BJ (cell line): ENCODE data around the gene CD247. TPM values are rescaled to one million over a fixed set of nuclear protein-coding genes. Genes with fewer than 3 reads are reported as not detected.

ENCODE experiments used
- CTCF ChIA-PET: fragments of 350-600 bp; formaldehyde crosslinking; extraction: SDS; loops from one replicate; lab custom pipeline; 2021; ENCODE audit warnings: antibody characterized with exemption, inconsistent platforms; lab: Yijun Ruan, JAX
- POLR2A ChIA-PET: fragments of 300-600 bp; sonication (Branson Sonifier 250); formaldehyde crosslinking; extraction: SDS; loops from one replicate; lab custom pipeline; 2021; ENCODE audit warnings: antibody characterized with exemption; lab: Charles Lee
- DNase-seq: peaks from one replicate; pipeline ENCODE4 v3.0.0-alpha.2; 2011; ENCODE audit warnings: low read depth
- H3K27me3 ChIP-seq: 2 replicates; pipeline ENCODE4 v1.6.0; 2011; ENCODE audit warnings: low read length; ENCODE audit not compliant: control insufficient read depth, insufficient read depth
- H3K36me3 ChIP-seq: 2 replicates; pipeline ENCODE4 v1.5.1; 2011; ENCODE audit warnings: low read length; ENCODE audit not compliant: control insufficient read depth, insufficient read depth
- H3K4me3 ChIP-seq: 2 replicates; pipeline ENCODE4 v1.5.1; 2011; ENCODE audit warnings: low read depth, mild to moderate bottlenecking, control low read depth, low read length
- polyA plus RNA-seq: library from polyadenylated mRNA; depleted of rRNA; stranded (reverse); fragments of >200 nt; gene quantifications from 2 replicates; pipeline ENCODE4 v1.2.3, GENCODE V29; 2011
- TF ChIP-seq, protein P1 (sequence below): IDR thresholded peaks from 2 replicates; pipeline ENCODE4 v1.5.1; 2011; ENCODE audit warnings: low read depth, mild to moderate bottlenecking, control low read depth, inconsistent platforms, low read length, moderate library complexity; ENCODE audit not compliant: insufficient read depth

Gene CD247
- polyA plus RNA-seq, 1 experiment: not detected

DNA sequence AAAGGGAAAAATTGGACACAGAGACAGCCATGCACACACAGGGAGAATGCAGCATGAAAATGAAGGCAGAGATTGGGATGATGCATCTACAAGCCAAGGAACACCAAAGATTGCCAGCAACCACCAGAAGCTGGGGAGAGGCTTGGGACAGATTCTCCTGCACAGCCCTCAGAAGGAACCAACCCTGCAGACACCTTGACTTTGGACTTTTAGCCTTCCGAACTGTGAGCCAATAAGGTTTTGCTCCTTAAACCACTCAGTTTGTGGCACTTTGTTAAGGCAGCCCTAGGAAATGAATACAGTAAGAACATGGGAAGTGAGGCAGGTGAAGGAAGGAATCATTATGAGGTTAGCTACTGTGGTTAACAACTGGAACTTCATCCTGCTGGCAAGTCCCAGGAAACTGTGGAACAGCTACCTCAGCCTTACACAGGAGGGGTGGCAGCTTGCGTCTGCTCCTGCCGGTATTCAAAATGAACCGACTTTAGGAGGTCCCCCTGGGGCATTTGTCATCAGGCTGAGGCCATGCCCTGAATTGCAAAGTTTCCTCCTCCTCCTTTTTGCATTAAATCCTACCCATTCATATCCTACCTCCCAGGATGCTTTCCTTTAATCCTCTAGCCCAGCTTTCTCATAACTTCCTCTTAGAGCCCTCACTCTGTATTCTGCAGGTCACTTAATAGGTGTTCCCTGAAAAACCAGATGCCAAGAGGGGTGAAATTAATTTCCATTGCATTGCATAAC is 15.4 kb downstream of the CD247 start:
- CTCF ChIA-PET: interaction anchor here (0.8 to 1.4 kb wide), 3 partner anchors 31 to 1303 kb away, joined by 3 read pairs; no protein-coding TSS in a partner anchor
- Histone ChIP-seq H3K4me3 (no peak overlapping the region), H3K36me3 (no peaks in the 10 kb centered on the region), H3K27me3 (peaks cover 7% of the 10 kb centered on the region)
- no peak for DNase-seq
- POLR2A ChIA-PET: no interaction called here
- TF ChIP-seq, protein P1, sequence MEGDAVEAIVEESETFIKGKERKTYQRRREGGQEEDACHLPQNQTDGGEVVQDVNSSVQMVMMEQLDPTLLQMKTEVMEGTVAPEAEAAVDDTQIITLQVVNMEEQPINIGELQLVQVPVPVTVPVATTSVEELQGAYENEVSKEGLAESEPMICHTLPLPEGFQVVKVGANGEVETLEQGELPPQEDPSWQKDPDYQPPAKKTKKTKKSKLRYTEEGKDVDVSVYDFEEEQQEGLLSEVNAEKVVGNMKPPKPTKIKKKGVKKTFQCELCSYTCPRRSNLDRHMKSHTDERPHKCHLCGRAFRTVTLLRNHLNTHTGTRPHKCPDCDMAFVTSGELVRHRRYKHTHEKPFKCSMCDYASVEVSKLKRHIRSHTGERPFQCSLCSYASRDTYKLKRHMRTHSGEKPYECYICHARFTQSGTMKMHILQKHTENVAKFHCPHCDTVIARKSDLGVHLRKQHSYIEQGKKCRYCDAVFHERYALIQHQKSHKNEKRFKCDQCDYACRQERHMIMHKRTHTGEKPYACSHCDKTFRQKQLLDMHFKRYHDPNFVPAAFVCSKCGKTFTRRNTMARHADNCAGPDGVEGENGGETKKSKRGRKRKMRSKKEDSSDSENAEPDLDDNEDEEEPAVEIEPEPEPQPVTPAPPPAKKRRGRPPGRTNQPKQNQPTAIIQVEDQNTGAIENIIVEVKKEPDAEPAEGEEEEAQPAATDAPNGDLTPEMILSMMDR: no peak

DNA sequence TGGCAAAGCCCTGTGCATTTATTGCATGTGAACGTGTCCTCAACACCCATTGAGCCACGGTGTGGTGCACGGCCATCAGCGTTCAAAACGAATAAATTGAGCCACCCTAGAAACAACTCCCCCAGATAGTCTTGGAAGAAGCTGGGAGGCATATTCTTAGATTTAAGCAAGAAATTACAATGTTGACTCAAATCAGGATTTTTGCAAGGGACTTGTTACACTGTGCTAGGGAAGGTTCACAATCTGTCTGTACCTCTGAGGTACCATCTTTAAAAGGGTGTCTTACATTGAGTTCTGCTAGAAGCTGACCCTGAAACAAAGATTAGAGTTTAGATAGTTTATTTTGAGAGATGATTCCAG is 16.2 kb downstream of the CD247 start:
- TF ChIP-seq, protein P1: no peak
- DNase-seq: no peak
- Histone ChIP-seq H3K4me3 (no peak overlapping the region), H3K27me3 (peaks cover 7% of the 10 kb centered on the region), H3K36me3 (no peaks in the 10 kb centered on the region)
- ChIA-PET POLR2A (no interaction called here), CTCF (interaction anchor here (0.8 to 1.4 kb wide), 3 partner anchors 32 to 1302 kb away, joined by 3 read pairs; no protein-coding TSS in a partner anchor)

DNA sequence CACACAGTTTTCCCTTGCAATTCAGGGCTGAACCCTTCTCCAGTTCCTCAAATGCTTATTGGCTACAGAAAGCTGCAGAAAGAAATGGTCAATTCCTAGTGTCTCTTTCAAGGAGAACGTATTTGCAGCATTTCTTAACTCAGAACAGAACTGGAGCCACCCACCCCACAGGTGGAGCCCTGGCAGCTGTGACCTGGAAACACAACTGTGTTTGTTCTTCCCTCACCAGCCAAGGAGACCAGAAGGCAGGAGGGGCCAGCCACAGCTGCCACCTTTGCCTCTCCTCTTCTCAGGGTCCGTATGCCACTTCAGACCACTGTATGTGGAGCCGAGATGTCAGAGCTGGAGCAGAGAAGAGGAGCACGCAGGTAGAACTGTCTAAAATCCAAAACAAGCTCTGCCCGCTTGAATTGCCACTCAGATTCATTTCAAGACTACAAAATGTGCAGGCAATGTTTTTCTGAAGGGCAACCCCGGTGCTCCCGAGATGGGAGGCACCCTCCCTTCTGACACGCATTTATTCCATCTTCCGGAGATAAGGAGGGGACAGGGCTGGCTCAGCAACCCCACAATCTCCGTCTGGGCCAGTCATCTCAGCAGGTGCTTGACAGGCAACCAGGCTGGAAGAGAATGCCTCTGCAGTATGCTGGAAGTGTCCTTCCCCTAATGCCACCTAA is 16.7 kb downstream of the CD247 start:
- ChIA-PET CTCF (interaction anchor here (1.2 to 1.4 kb wide), 2 partner anchors 33 to 39 kb away, joined by 3 read pairs; no protein-coding TSS in a partner anchor), POLR2A (no interaction called here)
- TF ChIP-seq, protein P1: no peak
- Histone ChIP-seq H3K27me3 (peaks cover 7% of the 10 kb centered on the region), H3K36me3 (no peaks in the 10 kb centered on the region), H3K4me3 (no peak overlapping the region)
- DNase-seq: no peak

DNA sequence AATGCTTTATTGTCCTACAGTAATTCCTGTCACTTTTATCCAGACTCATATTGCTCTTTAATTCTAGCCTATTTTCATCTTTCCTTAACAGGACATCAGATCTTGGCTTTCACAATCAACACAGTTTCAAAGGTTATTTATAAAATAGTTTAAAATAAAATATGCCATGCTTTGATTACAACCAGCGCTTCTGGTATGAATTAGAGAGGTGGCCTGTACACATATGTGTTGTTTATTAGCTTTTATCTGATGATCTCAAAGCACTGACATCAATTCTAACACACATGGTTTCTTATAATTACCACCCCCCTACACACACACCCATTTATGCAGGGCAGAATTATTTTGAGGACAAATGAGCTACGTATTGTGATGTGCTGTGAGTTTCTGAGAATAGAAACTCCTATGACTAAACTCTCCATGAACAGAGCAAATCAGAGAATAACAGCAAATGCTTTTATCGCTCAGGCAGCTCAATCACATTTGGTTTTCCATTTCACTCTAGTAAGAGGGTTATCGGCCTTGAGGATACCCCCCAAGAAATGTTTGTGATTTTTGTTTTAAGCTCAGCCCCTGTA is 18.0 kb downstream of the CD247 start:
- Histone ChIP-seq H3K4me3 (no peak overlapping the region), H3K27me3 (peaks cover 7% of the 10 kb centered on the region), H3K36me3 (no peaks in the 10 kb centered on the region)
- CTCF ChIA-PET: no interaction called here
- DNase-seq: no peak
- POLR2A ChIA-PET: no interaction called here
- TF ChIP-seq, protein P1: no peak

DNA sequence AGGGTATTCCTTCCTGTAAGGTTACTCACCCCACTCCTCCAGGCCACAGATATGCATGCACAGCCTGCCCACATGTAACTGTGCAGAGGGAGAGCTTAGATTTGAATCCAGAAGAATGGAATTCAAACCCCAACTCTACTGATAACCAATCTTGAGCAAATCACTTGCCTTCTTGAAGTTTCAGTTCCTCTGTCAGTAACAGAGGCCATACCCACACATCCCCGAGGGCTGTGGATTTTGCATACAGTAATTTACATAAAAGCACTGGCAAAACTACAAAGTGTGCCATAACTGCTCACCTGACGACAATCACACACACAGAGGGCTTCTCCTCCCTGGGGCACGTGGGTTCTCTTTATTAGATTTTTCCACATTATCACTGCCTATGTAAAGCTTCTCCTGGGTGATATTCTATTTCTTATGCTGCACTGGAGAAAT is 18.6 kb downstream of the CD247 start:
- Histone ChIP-seq H3K27me3 (peaks cover 8% of the 10 kb centered on the region), H3K36me3 (no peaks in the 10 kb centered on the region), H3K4me3 (no peak overlapping the region)
- ChIA-PET POLR2A (no interaction called here), CTCF (interaction anchor here (1.3 kb wide), 1 partner anchor 57 kb away, joined by 3 read pairs; no protein-coding TSS in a partner anchor)
- TF ChIP-seq, protein P1: no peak
- no peak for DNase-seq
